BLaER1 (cell line): Measurements from ENCODE around the gene SPINK8.

ENCODE experiments used
- H3K27ac ChIP-seq: shearing (Covaris generic); formaldehyde crosslinking; 2 replicates; pipeline ENCODE4 v1.8.1; 2022
- H3K27me3 ChIP-seq: shearing (Covaris generic); formaldehyde crosslinking; 2 replicates; pipeline ENCODE4 v1.8.1; 2022
- H3K36me3 ChIP-seq: shearing (Covaris generic); formaldehyde crosslinking; 2 replicates; pipeline ENCODE4 v1.8.1; 2022
- H3K4me1 ChIP-seq: shearing (Covaris generic); formaldehyde crosslinking; 2 replicates; pipeline ENCODE4 v1.8.1; 2022
- H3K4me2 ChIP-seq: shearing (Covaris generic); formaldehyde crosslinking; 2 replicates; pipeline ENCODE4 v1.8.1; 2022
- H3K4me3 ChIP-seq: shearing (Covaris generic); formaldehyde crosslinking; 2 replicates; pipeline ENCODE4 v1.8.1; 2022
- H3K9ac ChIP-seq: shearing (Covaris generic); formaldehyde crosslinking; 2 replicates; pipeline ENCODE4 v1.8.1; 2022
- H3K9me3 ChIP-seq: shearing (Covaris generic); formaldehyde crosslinking; 2 replicates; pipeline ENCODE4 v1.8.1; 2022
- H4K20me1 ChIP-seq: shearing (Covaris generic); formaldehyde crosslinking; 2 replicates; pipeline ENCODE4 v1.8.1; 2022
- Cebpa-rat ChIP-seq: shearing (Covaris generic); IDR thresholded peaks from 2 replicates; pipeline ENCODE4 v1.8.1; 2022

The SPINK8 gene

GRCh38 chr3:48301020-48301799, 32.3 kb downstream of the SPINK8 start, which contains the start of gene NME6:
TSS of gene NME6 (minus strand) at chr3:48301367.
- no peak for TF ChIP-seq Cebpa-rat

GRCh38 chr3:48299746-48300712, 33.4 kb downstream of the SPINK8 start:
- H3K9ac ChIP-seq, result peak overlapping the region; percentile 97
- no peak for TF ChIP-seq Cebpa-rat

More at GRCh38 chr3:48301020-48301799, 32.3 kb downstream of the SPINK8 start, which contains the start of gene NME6:
- H3K4me2 ChIP-seq, result peak within 1 kb of the TSS; percentile 91
- H3K27me3 ChIP-seq, result no peaks in the 10 kb centered on the region
- no peaks in the 10 kb centered on the region for H3K9me3 ChIP-seq
- no peaks in the 10 kb centered on the region for H4K20me1 ChIP-seq
- peak within 1 kb of the TSS; percentile 97 for H3K9ac ChIP-seq
- peak within 1 kb of the TSS; percentile 86 for H3K4me3 ChIP-seq
- peaks cover 29% of the 10 kb centered on the region for H3K4me1 ChIP-seq
- H3K27ac ChIP-seq, result peak within 1 kb of the TSS; percentile 97
- peaks cover 27% of the 10 kb centered on the region for H3K36me3 ChIP-seq

GRCh38 chr3:48297111-48297810, 36.2 kb downstream of the SPINK8 start:
- Histone ChIP-seq H4K20me1 (no peaks in the 10 kb centered on the region), H3K4me1 (peaks cover 18% of the 10 kb centered on the region), H3K9ac (no peak overlapping the region), H3K27ac (no peak overlapping the region), H3K4me3 (no peak overlapping the region), H3K36me3 (peaks cover 66% of the 10 kb centered on the region), H3K4me2 (no peak overlapping the region), H3K27me3 (no peaks in the 10 kb centered on the region), H3K9me3 (no peaks in the 10 kb centered on the region)
- no peak for TF ChIP-seq Cebpa-rat

More at GRCh38 chr3:48299746-48300712, 33.4 kb downstream of the SPINK8 start:
- peak overlapping the region; percentile 91 for H3K4me2 ChIP-seq
- H3K27ac ChIP-seq, result peak overlapping the region; percentile 97
- no peaks in the 10 kb centered on the region for H3K27me3 ChIP-seq
- H3K9me3 ChIP-seq, result no peaks in the 10 kb centered on the region
- peaks cover 38% of the 10 kb centered on the region for H3K36me3 ChIP-seq
- H4K20me1 ChIP-seq, result no peaks in the 10 kb centered on the region
- H3K4me1 ChIP-seq, result peaks cover 21% of the 10 kb centered on the region
- H3K4me3 ChIP-seq, result peak overlapping the region; percentile 86

GRCh38 chr3:48296699-48297098, 36.8 kb downstream of the SPINK8 start:
- Histone ChIP-seq H3K27ac (no peak overlapping the region), H4K20me1 (no peaks in the 10 kb centered on the region), H3K36me3 (peaks cover 72% of the 10 kb centered on the region), H3K4me1 (peaks cover 12% of the 10 kb centered on the region), H3K4me2 (no peak overlapping the region), H3K4me3 (no peak overlapping the region), H3K9me3 (no peaks in the 10 kb centered on the region), H3K9ac (no peak overlapping the region), H3K27me3 (no peaks in the 10 kb centered on the region)
- TF ChIP-seq Cebpa-rat, result no peak

- H3K4me3 ChIP-seq, result no peak overlapping the region
- TF ChIP-seq Cebpa-rat, result no peak
- H3K27ac ChIP-seq, result no peak overlapping the region
- no peak overlapping the region for H3K9ac ChIP-seq
- H3K4me2 ChIP-seq, result no peak overlapping the region
- no peaks in the 10 kb centered on the region for H3K27me3 ChIP-seq
- H3K9me3 ChIP-seq, result peaks cover 3% of the 10 kb centered on the region; the same call in 1 of the 2 replicates
- peaks cover 3% of the 10 kb centered on the region for H3K4me1 ChIP-seq
- H4K20me1 ChIP-seq, result no peaks in the 10 kb centered on the region
- H3K36me3 ChIP-seq, result peaks cover 86% of the 10 kb centered on the region
Observed at GRCh38 chr3:48294611-48295263, 38.7 kb downstream of the SPINK8 start.

- Histone ChIP-seq H3K4me2 (no peak overlapping the region), H3K36me3 (peaks cover 69% of the 10 kb centered on the region), H3K4me1 (no peaks in the 10 kb centered on the region), H3K27ac (no peak overlapping the region), H3K4me3 (no peak overlapping the region), H3K27me3 (no peaks in the 10 kb centered on the region), H3K9ac (no peak overlapping the region), H4K20me1 (no peaks in the 10 kb centered on the region), H3K9me3 (peaks cover 10% of the 10 kb centered on the region; the same call in 1 of the 2 replicates)
- no peak for TF ChIP-seq Cebpa-rat
Observed at GRCh38 chr3:48289659-48290058, 43.8 kb downstream of the SPINK8 start.

- Histone ChIP-seq H3K36me3 (peaks cover 43% of the 10 kb centered on the region), H3K4me2 (no peak overlapping the region), H3K9ac (no peak overlapping the region), H3K4me1 (no peaks in the 10 kb centered on the region), H3K27ac (no peak overlapping the region), H3K4me3 (no peak overlapping the region), H3K27me3 (no peaks in the 10 kb centered on the region), H3K9me3 (peaks cover 10% of the 10 kb centered on the region; the same call in 1 of the 2 replicates), H4K20me1 (no peaks in the 10 kb centered on the region)
- no peak for TF ChIP-seq Cebpa-rat
Observed at GRCh38 chr3:48287034-48287433, 46.4 kb downstream of the SPINK8 start.

- H3K9ac ChIP-seq, result no peak overlapping the region
- peaks cover 10% of the 10 kb centered on the region; the same call in 1 of the 2 replicates for H3K9me3 ChIP-seq
- peaks cover 35% of the 10 kb centered on the region for H3K36me3 ChIP-seq
- H3K27ac ChIP-seq, result no peak overlapping the region
- H3K4me2 ChIP-seq, result no peak overlapping the region
- H3K4me3 ChIP-seq, result no peak overlapping the region
- no peaks in the 10 kb centered on the region for H4K20me1 ChIP-seq
- no peaks in the 10 kb centered on the region for H3K27me3 ChIP-seq
- no peaks in the 10 kb centered on the region for H3K4me1 ChIP-seq
- no peak for TF ChIP-seq Cebpa-rat
Observed at GRCh38 chr3:48286308-48286707, 47.2 kb downstream of the SPINK8 start.

- no peaks in the 10 kb centered on the region for H3K4me1 ChIP-seq
- H3K4me3 ChIP-seq, result no peak overlapping the region
- no peaks in the 10 kb centered on the region for H4K20me1 ChIP-seq
- no peaks in the 10 kb centered on the region for H3K27me3 ChIP-seq
- peaks cover 10% of the 10 kb centered on the region; the same call in 1 of the 2 replicates for H3K9me3 ChIP-seq
- H3K9ac ChIP-seq, result no peak overlapping the region
- H3K36me3 ChIP-seq, result peaks cover 29% of the 10 kb centered on the region
- no peak overlapping the region for H3K4me2 ChIP-seq
- no peak for TF ChIP-seq Cebpa-rat
- no peak overlapping the region for H3K27ac ChIP-seq
Observed at GRCh38 chr3:48285675-48286074, 47.8 kb downstream of the SPINK8 start.
